D721Med (cell line): ENCODE measurements around the gene MSMP.

ENCODE experiments used
- DNase-seq: peaks from one replicate; pipeline ENCODE4 v3.0.0; 2011; ENCODE audit warnings: low spot score; ENCODE audit not compliant: insufficient read length
- FAIRE-seq: peaks from 2 replicates; lab custom pipeline; 2011; peaks lifted over from hg19 to GRCh38; lab: Jason Lieb, UNC
- CTCF ChIP-seq: IDR thresholded peaks from 2 replicates; pipeline ENCODE4 v1.5.1; 2012; ENCODE audit warnings: mild to moderate bottlenecking, control low read depth; ENCODE audit not compliant: insufficient read depth; ENCODE audit errors: missing control alignments

MSMP gene

GRCh38 chr9:35760651-35761050 is 6.6 kb upstream of the MSMP start:
- FAIRE-seq, result no peak
- no peak for TF ChIP-seq CTCF
- no peak for DNase-seq

GRCh38 chr9:35759795-35760194 is 5.7 kb upstream of the MSMP start:
- no peak for DNase-seq
- no peak for TF ChIP-seq CTCF
- no peak for FAIRE-seq

DNA sequence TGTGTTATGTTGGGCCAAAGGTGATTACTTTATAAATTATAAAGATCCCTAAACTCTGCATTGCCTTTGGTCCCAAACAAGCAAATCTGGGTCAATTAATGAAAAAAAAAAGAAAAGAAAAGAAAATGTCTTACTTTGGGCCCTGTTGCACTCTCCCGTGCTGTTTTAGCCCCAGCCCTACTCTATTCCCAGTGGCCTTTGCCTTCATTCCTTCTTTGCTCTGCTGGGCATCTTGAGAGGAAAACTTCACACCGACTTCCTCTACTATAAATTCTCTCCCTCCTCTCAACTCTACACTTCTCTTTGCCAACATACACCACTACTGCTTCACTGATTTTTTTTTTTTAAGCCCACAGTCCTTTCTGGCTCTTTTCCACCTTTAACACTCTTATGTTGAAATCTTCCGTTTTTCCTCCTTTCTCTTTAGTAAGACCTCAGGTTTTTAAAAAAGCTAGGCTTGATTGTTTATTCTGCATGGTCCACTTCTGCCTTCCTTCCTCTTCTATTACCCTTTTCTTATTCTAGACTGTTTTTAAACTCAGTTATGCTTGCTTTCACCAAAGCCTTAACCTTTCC is 4.5 kb upstream of the MSMP start:
- no peak for TF ChIP-seq CTCF
- no peak for FAIRE-seq
- DNase-seq, result no peak

DNA sequence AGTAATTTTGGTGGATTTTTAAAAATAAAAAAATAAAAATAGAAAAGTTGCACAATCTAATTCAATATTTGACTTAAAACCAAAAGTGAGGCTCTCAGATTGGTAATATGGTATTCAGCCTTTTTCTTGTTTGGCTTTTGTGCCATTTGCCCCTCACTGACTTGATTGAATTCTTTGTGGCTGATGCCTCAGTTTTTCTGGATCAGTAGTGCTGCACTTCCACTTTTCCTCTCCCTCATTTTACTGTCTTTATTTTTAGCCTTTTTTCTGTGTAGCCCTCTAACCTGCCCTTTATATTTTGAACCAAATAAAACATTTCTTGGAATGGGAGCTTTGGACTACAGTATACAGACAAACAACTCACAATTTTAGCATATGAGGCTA is 3.8 kb upstream of the MSMP start:
- no peak for DNase-seq
- TF ChIP-seq CTCF, result no peak
- FAIRE-seq, result no peak

GRCh38 chr9:35757226-35757891 is 3.3 kb upstream of the MSMP start:
- FAIRE-seq (no peak), DNase-seq (no peak)
- no peak for TF ChIP-seq CTCF

GRCh38 chr9:35756275-35757225 is 2.5 kb upstream of the MSMP start:
- TF ChIP-seq CTCF, result peak; percentile 55
- FAIRE-seq (no peak), DNase-seq (no peak)
